ENCODE data around the gene FOXA3. TPM values are rescaled to one million over a fixed set of nuclear protein-coding genes. Genes with fewer than 3 reads are reported as not detected.

FOXA3 gene
- total RNA-seq, 2 experiments from 2014 or later = not detected

DNA sequence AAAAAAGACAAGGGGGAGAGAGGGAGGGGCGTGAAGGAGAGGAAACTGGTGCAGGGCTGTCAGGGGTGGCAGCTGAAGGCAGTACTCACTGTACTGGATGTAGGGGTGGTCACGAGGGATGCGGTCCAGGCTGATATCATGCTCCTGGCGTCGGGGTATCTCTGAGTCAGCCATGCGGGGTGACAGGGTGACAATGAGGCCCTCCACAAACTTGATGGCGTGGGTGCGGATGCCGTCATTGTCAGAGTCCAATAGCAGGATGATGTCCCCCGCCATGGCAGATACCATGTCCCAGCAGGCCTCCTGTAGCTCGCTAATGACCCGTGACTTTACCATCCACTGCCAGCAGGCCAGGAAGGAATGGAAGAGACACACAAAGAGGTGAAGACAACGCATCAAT lies 16.5 kb upstream of the FOXA3 start:
- CTCF ChIA-PET = interaction anchor here (1.9 kb wide), 1 partner anchor 31 kb away, joined by 5 read pairs; no protein-coding TSS in a partner anchor
- no peaks in the 10 kb centered on the region for H3K27me3 Mint-ChIP-seq
- no peaks in the 10 kb centered on the region for H3K9me3 Mint-ChIP-seq
- POLR2A ChIA-PET = no interaction called here
- no peak for DNase-seq
- no peak overlapping the region for H3K4me3 Mint-ChIP-seq
- no peak overlapping the region for H3K27ac Mint-ChIP-seq
- H3K4me1 Mint-ChIP-seq = no peaks in the 10 kb centered on the region
- H3K36me3 Mint-ChIP-seq (ENCODE audit: low read depth) = peaks cover 70% of the 10 kb centered on the region

DNA sequence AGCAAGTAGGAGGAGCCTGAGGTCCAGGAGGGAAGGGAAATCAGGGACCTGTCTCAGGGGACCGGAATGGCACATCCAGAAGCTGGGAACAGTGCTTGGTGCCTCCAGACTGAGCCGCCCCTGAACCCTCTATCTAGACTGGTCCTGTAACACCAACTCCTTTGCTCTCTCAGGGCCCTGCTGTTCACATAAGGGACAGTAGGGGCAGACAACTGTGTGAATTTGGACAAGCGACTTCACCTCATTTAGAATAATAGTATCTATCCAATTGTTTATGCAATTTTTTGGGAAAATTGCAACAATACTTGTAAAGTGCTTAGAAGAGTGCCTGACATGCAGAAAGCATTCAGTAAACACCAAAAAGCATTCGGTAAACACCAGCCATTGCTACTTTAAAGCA lies 15.2 kb upstream of the FOXA3 start:
- Mint-ChIP-seq H3K36me3 (ENCODE audit: low read depth) (peaks cover 68% of the 10 kb centered on the region), H3K27me3 (no peaks in the 10 kb centered on the region), H3K4me3 (no peak overlapping the region), H3K9me3 (no peaks in the 10 kb centered on the region), H3K4me1 (no peaks in the 10 kb centered on the region), H3K27ac (no peak overlapping the region)
- no peak for DNase-seq
- ChIA-PET CTCF (interaction anchor here (1.3 kb wide), 1 partner anchor 32 kb away, joined by 3 read pairs; no protein-coding TSS in a partner anchor), POLR2A (no interaction called here)

DNA sequence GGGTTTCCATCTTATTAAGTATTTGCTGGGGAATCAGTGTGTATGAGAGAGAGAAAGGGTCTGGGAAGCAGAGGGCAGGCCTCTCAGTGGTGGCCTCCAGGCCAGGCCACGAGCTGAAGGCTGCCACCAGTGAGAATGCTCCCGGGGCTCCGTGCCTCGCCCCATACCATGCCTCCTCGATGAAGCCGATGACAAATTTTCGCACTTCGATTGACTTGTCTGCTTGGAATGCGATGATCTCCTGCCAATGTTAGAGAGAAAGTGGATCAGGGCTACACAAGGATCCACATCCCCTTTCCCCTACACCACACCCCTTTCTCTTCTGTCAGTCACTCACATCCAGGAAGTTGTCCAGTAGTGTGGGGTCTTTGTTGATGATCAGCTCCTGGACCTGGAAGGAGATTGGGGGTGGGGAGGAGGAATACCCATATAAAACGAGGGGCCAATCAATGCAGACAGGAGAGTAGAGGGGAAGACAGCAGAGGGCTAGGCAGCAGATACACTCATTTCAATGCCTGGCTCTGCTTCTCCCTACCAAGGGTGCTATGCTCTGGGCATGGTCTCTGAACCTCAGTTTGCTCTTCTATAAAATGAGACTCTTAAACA lies 11.9 kb upstream of the FOXA3 start:
- DNase-seq = no peak
- Mint-ChIP-seq H3K27ac (no peak overlapping the region), H3K4me3 (no peak overlapping the region), H3K4me1 (no peaks in the 10 kb centered on the region), H3K27me3 (no peaks in the 10 kb centered on the region), H3K36me3 (ENCODE audit: low read depth) (peaks cover 65% of the 10 kb centered on the region), H3K9me3 (no peaks in the 10 kb centered on the region)
- ChIA-PET POLR2A (no interaction called here), CTCF (interaction anchor here (1.6 kb wide), 1 partner anchor 35 kb away, joined by 5 read pairs; no protein-coding TSS in a partner anchor)

DNA sequence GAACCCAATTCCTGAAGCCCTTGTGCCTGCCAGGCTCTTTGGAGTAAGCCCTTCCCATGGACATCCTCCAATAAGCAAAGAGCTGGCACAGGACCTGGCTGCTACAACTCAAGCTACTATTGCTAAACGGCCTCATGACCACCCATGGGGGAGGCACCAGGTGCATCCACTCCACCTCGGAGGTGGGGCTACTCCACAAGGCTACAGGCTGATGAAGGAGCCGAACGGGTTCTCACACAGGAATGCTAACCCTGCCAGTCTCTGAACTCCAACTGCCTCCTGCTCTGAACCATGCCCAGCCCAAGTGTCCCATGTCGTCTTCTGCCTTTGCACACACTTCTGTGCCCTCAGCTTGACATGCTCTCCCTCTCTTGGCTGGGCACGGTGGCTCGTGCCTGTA lies 11.1 kb upstream of the FOXA3 start:
- H3K27me3 Mint-ChIP-seq = no peaks in the 10 kb centered on the region
- no peaks in the 10 kb centered on the region for H3K4me1 Mint-ChIP-seq
- H3K4me3 Mint-ChIP-seq = no peak overlapping the region
- no peak for DNase-seq
- no peaks in the 10 kb centered on the region for H3K9me3 Mint-ChIP-seq
- POLR2A ChIA-PET = no interaction called here
- CTCF ChIA-PET = interaction anchor here (1.6 kb wide), 1 partner anchor 36 kb away, joined by 5 read pairs; no protein-coding TSS in a partner anchor
- no peak overlapping the region for H3K27ac Mint-ChIP-seq
- H3K36me3 Mint-ChIP-seq (ENCODE audit: low read depth) = peaks cover 57% of the 10 kb centered on the region

DNA sequence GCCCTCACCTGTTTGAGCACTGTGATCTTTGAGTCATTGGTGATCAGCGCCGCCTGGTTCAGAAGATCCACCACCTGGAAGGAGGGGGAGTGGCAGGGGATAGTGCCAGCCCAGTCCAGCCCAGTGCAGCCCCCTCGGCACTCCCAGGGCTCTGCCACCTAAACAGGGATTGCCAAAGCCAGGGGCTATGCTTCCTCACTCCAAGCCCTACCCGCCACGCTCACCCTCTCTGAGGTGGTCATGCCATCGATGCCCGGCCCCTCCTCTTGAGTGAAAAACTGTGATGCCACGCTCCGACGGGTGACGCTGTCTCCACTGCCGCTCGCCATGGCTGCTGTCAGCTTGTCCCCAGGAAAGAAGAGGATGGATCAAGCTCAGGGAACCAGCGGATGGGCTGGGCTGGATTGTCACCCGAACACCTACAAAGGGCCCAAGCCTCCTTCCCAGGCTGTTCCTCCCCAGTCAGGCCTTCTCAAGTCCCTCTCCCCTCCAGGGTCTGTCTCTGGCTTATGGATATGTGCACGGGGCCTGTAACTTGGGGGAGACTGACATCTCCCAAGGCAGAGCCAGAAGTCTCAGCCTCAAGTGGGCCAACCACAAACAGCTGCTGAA lies 9.9 kb upstream of the FOXA3 start:
- ChIA-PET POLR2A (no interaction called here), CTCF (interaction anchor here (1.6 kb wide), 1 partner anchor 37 kb away, joined by 5 read pairs; no protein-coding TSS in a partner anchor)
- DNase-seq = no peak
- no peak overlapping the region for H3K4me3 Mint-ChIP-seq
- no peak overlapping the region for H3K27ac Mint-ChIP-seq
- H3K36me3 Mint-ChIP-seq (ENCODE audit: low read depth) = peaks cover 55% of the 10 kb centered on the region
- H3K27me3 Mint-ChIP-seq = no peaks in the 10 kb centered on the region
- H3K4me1 Mint-ChIP-seq = peaks cover 4% of the 10 kb centered on the region
- no peaks in the 10 kb centered on the region for H3K9me3 Mint-ChIP-seq

DNA sequence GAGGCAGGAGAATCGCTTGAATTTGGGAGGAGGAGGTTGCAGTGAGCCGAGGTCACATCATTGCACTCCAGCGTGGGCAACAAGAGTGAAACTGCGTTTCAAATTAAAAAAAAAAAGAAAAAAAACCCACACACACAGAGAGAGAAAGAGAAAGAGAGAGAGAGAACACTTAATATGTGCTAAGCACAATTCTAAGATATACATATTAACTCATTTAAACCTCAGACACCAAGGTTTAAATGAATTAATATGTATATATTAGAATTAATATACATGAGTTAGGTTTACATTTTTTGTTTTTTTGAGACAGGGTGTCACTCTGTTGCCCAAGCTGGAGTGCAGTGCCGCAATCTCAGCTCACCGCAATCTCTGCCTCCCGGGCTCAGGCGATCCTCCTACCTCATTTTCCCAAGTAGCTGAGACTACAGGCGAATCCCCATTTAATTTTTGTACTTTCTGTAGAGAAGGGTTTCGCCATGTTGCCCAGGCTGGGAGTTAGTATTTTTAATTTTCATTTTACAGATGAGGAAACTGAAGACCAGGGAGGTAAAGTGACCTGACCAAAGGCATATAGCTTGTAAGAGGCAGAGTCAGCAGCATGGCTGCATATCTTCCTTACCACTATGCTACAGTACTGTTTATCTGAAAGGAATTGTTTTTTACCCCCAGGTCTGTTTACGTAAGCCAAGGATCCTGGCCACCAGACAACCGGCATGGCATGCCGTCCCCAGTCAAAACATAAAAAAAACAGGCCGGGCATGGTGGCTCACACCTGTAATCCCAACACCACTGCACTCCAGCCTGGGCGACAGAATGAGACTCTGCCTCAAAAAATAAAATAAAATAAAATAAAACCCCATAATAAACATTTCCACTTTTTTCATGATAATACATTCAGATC lies 3.5 kb upstream of the FOXA3 start:
- H3K4me3 Mint-ChIP-seq = peak overlapping the region; percentile 35

DNA sequence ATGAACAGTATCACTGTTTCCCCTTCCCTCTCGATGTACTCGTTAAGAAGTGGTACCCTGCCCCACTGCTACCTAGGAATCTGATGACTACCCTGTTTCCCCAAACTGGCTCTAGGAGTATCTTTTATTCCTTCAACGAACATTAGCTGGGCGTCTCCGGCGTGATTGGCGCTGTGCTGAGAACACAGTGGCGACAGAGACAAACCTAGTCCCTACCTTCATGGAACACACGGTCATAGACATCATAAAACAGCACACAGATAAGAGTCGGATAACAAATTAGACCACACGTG lies 1.9 kb upstream of the FOXA3 start:
- DNase-seq = no peak
- POLR2A ChIA-PET = interaction anchor here (1.4 to 3.0 kb wide), 4 partner anchors 20 to 170 kb away, joined by 3 to 16 read pairs (median 4); partner anchors contain the start of genes QPCTL, RSPH6A and SNRPD2
- H3K9me3 Mint-ChIP-seq = no peaks in the 10 kb centered on the region
- peak overlapping the region; percentile 96 for H3K27ac Mint-ChIP-seq
- CTCF ChIA-PET = interaction anchor here (3.0 kb wide), 1 partner anchor 93 kb away, joined by 30 read pairs; the partner anchor contains the start of gene SIX5
- peaks cover 20% of the 10 kb centered on the region for H3K36me3 Mint-ChIP-seq (ENCODE audit: low read depth)
- H3K4me3 Mint-ChIP-seq = peak overlapping the region; percentile 92
- peaks cover 29% of the 10 kb centered on the region for H3K27me3 Mint-ChIP-seq
- peaks cover 36% of the 10 kb centered on the region for H3K4me1 Mint-ChIP-seq

More for the DNA sequence above, 3.5 kb upstream of the FOXA3 start:
- H3K36me3 Mint-ChIP-seq (ENCODE audit: low read depth) = peaks cover 21% of the 10 kb centered on the region
- ChIA-PET POLR2A (interaction anchor here (0.6 to 1.5 kb wide), 4 partner anchors 42 to 519 kb away, joined by 3 to 5 read pairs (median 3); partner anchors contain the start of genes RSPH6A and SIX5), CTCF (interaction anchor here (1.4 kb wide), 1 partner anchor 91 kb away, joined by 4 read pairs; the partner anchor contains the start of gene SIX5)
- peaks cover 36% of the 10 kb centered on the region for H3K4me1 Mint-ChIP-seq
- no peak for DNase-seq
- peaks cover 22% of the 10 kb centered on the region for H3K27me3 Mint-ChIP-seq
- peak overlapping the region; percentile 65 for H3K27ac Mint-ChIP-seq
- no peaks in the 10 kb centered on the region for H3K9me3 Mint-ChIP-seq

DNA sequence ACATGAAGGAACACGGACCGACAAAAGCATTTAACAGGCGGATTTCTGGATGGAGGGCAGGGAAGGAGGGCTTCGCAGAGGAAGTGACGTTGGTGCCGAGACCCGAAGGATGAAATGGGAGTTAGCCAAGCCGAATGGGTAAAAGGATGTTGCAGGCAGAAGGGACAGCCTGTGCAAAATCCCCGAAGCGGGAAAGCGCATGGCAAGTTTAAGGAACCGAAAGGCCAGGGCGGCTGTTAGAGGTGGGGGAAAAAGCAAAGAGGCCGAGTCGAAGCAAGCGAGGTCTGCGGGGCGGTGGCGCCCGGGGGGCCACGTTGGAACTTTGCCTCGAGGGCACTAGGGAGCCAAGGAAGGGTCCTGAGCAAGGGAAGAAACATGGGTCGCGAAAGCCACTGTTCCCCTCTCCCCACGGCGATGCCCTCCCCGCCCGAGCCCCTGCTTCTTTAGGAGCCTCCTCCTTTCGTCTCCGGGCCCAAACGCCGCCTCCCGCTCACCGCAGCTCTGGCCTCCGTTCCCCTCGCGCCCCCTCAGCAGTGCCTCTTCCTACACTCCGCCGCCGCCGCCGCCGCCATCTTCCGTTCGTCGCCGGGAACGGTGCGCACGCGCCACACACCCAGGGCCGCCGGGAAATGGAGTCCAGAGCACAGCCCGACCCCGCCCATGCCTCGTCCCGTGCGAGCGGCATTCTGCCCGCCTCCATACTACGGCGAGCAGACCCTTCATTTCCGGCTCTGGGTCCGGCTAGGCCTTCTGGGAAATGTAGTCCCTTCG lies 1.4 kb upstream of the FOXA3 start, which contains the start of gene SYMPK:
SYMPK (minus strand) TSS at position 584 of the 771 bp plus-strand sequence. CDS start 8,652 bp downstream, outside the sequence.
- CTCF ChIA-PET = interaction anchor here (0.5 to 3.0 kb wide), 16 partner anchors 20 to 534 kb away, joined by 3 to 30 read pairs (median 5); partner anchors contain the start of genes FBXO46, IRF2BP1, MYPOP and QPCTL
- H3K27me3 Mint-ChIP-seq = peaks cover 29% of the 10 kb centered on the region
- POLR2A ChIA-PET = interaction anchor here (0.6 to 3.0 kb wide), 14 partner anchors 20 to 738 kb away, joined by 3 to 16 read pairs (median 4); partner anchors contain the start of genes CALM3, CCDC61, DMWD and FBXO46
- H3K4me3 Mint-ChIP-seq = peak within 1 kb of the TSS; percentile 92
- no peaks in the 10 kb centered on the region for H3K9me3 Mint-ChIP-seq
- DNase-seq = peak; percentile 99
- H3K27ac Mint-ChIP-seq = peak within 1 kb of the TSS; percentile 96
- peaks cover 20% of the 10 kb centered on the region for H3K36me3 Mint-ChIP-seq (ENCODE audit: low read depth)
- H3K4me1 Mint-ChIP-seq = peaks cover 36% of the 10 kb centered on the region

DNA sequence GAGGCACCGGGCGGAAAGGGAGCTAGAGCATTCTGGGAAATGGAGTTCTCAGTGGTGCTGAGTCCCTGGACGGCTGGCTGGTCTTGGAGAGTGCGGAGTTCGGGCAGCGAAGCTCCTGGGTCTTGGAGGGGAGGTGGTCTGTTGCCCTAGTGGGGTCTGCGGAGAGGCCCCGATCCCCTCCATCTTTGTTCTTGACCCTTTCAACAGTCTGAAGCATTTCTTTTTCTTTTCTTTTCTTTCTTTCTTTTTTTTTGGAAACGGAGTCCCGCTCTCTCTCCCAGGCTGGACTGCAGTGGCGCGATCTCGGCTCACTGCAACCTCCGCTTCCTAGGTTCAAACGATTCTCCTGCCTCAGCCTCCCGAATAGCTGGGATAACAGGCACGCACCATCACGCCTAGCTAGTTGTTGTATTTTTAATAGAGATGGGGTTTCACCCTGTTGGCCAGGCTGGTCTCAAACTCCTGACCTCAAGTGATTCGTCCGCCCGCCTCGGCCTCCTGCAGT lies 739 bp upstream of the FOXA3 start:
- H3K27me3 Mint-ChIP-seq = peaks cover 29% of the 10 kb centered on the region

DNA sequence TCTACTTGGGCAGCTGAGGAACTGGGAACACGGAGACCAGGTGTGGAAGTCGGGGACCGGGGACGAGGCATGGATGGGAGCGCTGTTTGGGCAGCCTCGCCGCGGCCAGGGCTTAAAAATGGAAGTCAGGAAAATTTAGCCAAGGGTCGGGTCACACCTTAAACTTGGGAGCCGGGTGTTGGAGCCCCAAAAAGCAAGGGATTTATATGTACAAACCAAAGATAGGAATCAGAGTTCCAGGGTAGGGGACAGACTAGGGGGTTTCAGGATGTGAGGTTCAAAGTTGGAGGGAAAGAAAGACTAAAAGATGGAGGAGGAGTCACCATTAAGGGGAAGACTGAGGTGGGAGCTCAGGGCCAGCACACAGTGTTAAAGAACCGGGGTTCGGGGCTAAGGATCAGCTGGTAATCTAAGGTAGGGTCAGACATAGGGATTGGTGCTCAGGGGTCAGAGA lies 530 bp downstream of the FOXA3 start:
- Mint-ChIP-seq H3K27me3 (peaks cover 29% of the 10 kb centered on the region), H3K36me3 (ENCODE audit: low read depth) (peaks cover 9% of the 10 kb centered on the region), H3K9me3 (no peaks in the 10 kb centered on the region), H3K4me3 (peak overlapping the region; percentile 43), H3K27ac (no peak overlapping the region), H3K4me1 (peaks cover 32% of the 10 kb centered on the region)
- CTCF ChIA-PET = interaction anchor here (1.4 to 3.0 kb wide), 5 partner anchors 15 to 172 kb away, joined by 3 to 30 read pairs (median 11); partner anchors contain the start of genes MYPOP, QPCTL and SIX5
- DNase-seq = no peak
- POLR2A ChIA-PET = interaction anchor here (3.0 kb wide), 1 partner anchor 18 kb away, joined by 16 read pairs; no protein-coding TSS in a partner anchor

More for the DNA sequence above, 739 bp upstream of the FOXA3 start:
- no peak for DNase-seq
- ChIA-PET CTCF (interaction anchor here (0.5 to 3.0 kb wide), 17 partner anchors 17 to 533 kb away, joined by 3 to 30 read pairs (median 5); partner anchors contain the start of genes FBXO46, IRF2BP1, MYPOP and QPCTL), POLR2A (interaction anchor here (0.6 to 3.0 kb wide), 13 partner anchors 19 to 737 kb away, joined by 3 to 16 read pairs (median 4); partner anchors contain the start of genes CALM3, CCDC61, DMWD and FBXO46)
- H3K9me3 Mint-ChIP-seq = no peaks in the 10 kb centered on the region
- H3K4me1 Mint-ChIP-seq = peaks cover 32% of the 10 kb centered on the region
- H3K27ac Mint-ChIP-seq = peak overlapping the region; percentile 96
- H3K4me3 Mint-ChIP-seq = peak overlapping the region; percentile 92
- H3K36me3 Mint-ChIP-seq (ENCODE audit: low read depth) = peaks cover 16% of the 10 kb centered on the region

DNA sequence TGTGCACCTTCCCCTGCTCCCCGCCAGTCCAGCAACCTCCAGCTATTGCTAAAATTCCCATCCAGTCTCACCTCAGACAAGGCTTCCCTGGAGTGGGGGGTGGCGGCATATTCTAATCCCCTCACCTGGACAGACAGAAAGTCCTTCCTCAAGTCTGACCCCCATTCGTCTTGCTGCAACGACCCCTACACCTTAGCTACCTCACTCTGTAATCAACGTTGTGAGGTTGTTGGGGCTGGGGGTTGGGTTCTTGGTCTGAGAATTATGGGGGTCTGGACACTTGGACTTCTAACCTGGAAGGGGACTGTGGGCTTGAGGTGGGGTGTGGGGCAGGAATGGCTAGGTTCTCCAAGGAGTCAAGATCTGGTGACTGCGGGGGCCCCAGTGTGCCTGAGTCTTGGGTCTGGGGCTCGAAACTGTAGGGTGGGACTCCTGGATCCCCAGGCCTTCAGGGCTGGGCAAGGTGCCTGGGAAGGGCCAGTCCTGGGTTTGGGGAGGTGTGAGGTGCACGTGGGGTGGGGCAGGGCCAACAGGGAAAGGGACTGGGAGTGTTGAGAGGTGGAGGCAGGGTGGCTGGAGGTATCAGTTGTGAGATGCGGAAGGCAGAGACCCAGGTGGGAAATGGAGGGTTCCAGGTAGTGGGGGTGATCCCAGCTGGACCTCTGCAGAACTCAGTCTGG lies 1.3 kb downstream of the FOXA3 start:
- Mint-ChIP-seq H3K9me3 (no peaks in the 10 kb centered on the region), H3K27me3 (peaks cover 29% of the 10 kb centered on the region), H3K36me3 (ENCODE audit: low read depth) (peaks cover 9% of the 10 kb centered on the region), H3K4me3 (no peak overlapping the region), H3K27ac (no peak overlapping the region), H3K4me1 (peaks cover 32% of the 10 kb centered on the region)
- ChIA-PET CTCF (interaction anchor here (0.9 to 3.0 kb wide), 2 partner anchors 96 kb away, joined by 4 to 30 read pairs; partner anchors contain the start of gene SIX5), POLR2A (interaction anchor here (3.0 kb wide), 1 partner anchor 17 kb away, joined by 16 read pairs; no protein-coding TSS in a partner anchor)
- DNase-seq = no peak
